SK-N-SH (cell line): Measurements from ENCODE around the gene MT1M. TPM values are rescaled to one million over a fixed set of nuclear protein-coding genes. Genes with fewer than 3 reads are reported as not detected.

Source experiments
- CTCF ChIA-PET: fragments of 300-600, 350-600 bp; formaldehyde crosslinking; extraction: SDS; loops from one replicate; lab custom pipeline; 2021; lab: Yijun Ruan, JAX
- POLR2A ChIA-PET: fragments of 350-600 bp; sonication (Branson Sonifier 250); formaldehyde crosslinking; extraction: SDS; loops from one replicate; lab custom pipeline; 2020; ENCODE audit warnings: antibody characterized with exemption, inconsistent platforms; lab: Yijun Ruan, JAX
- DNase-seq: peaks from one replicate; pipeline ENCODE4 v3.0.0; 2012
- H2AFZ ChIP-seq: fragments of 200-600 bp; sonication (generic); 2 replicates; pipeline ENCODE4 v1.8.1; 2016; ENCODE audit warnings: antibody characterized with exemption, mild to moderate bottlenecking, low read depth
- H3F3A ChIP-seq: fragments of 200-600 bp; sonication (generic); replicated peaks from 2 replicates; pipeline ENCODE3; 2016; ENCODE audit warnings: antibody characterized with exemption, mild to moderate bottlenecking; ENCODE audit not compliant: insufficient read depth
- H3K27ac ChIP-seq, 2 experiments: fragments of 200-500 bp in 1 of 2; fragments of 200-600 bp in 1 of 2; sonication (Bioruptor generic) in 1 of 2; sonication (generic), shearing (Covaris generic) in 1 of 2; 2 replicates each; pipeline versions ENCODE4 v1.5.1 to v1.6.1; 2014 to 2016; ENCODE audit warnings: low read depth in 2 of 2, inconsistent platforms in 1 of 2, low read length in 1 of 2, mild to moderate bottlenecking in 1 of 2, mixed read lengths in 1 of 2
- H3K27me3 ChIP-seq: fragments of 200-600 bp; sonication (generic), shearing (Covaris generic); 2 replicates; pipeline ENCODE4 v1.6.1; 2016; ENCODE audit warnings: mixed run types; ENCODE audit not compliant: insufficient read depth
- H3K36me3 ChIP-seq, 2 experiments: fragments of 200-500 bp in 1 of 2; fragments of 200-600 bp in 1 of 2; sonication (Bioruptor generic) in 1 of 2; sonication (generic) in 1 of 2; replicated peaks in 1 of 2; 2 replicates each; pipeline versions ENCODE3 to v1.5.1; 2014 to 2016; ENCODE audit warnings: low read length in 1 of 2, mild to moderate bottlenecking in 1 of 2; ENCODE audit not compliant: insufficient read depth in 2 of 2, control insufficient read depth in 1 of 2
- H3K4me1 ChIP-seq, 2 experiments: fragments of 200-500 bp in 1 of 2; fragments of 200-600 bp in 1 of 2; sonication (Bioruptor generic) in 1 of 2; sonication (generic), shearing (Covaris generic) in 1 of 2; 2 replicates each; pipeline versions ENCODE4 v1.5.1 to v1.6.1; 2014 to 2016; ENCODE audit warnings: low read depth in 1 of 2, low read length in 1 of 2, mixed run types in 1 of 2; ENCODE audit not compliant: insufficient read depth in 2 of 2, control insufficient read depth in 1 of 2
- H3K4me2 ChIP-seq: fragments of 200-600 bp; sonication (generic), shearing (Covaris generic); 2 replicates; pipeline ENCODE4 v1.6.1; 2017; ENCODE audit warnings: mixed run types
- H3K4me3 ChIP-seq, 2 experiments: fragments of 200-500 bp in 1 of 2; fragments of 200-600 bp in 1 of 2; sonication (Bioruptor generic) in 1 of 2; sonication (generic), shearing (Covaris generic) in 1 of 2; 2 replicates each; pipeline versions ENCODE4 v1.5.1 to v1.8.1; 2014 to 2016; ENCODE audit warnings: low read depth in 2 of 2, inconsistent platforms in 1 of 2, low read length in 1 of 2, mild to moderate bottlenecking in 1 of 2, mixed read lengths in 1 of 2, moderate library complexity in 1 of 2
- H3K79me2 ChIP-seq: fragments of 200-600 bp; sonication (generic); 2 replicates; pipeline ENCODE4 v1.8.1; 2017; ENCODE audit warnings: mild to moderate bottlenecking; ENCODE audit not compliant: insufficient read depth
- H3K9ac ChIP-seq: fragments of 200-600 bp; sonication (generic); 2 replicates; pipeline ENCODE4 v1.6.1; 2017; ENCODE audit warnings: mixed run types
- H3K9me2 ChIP-seq: fragments of 200-600 bp; sonication (generic); 2 replicates; pipeline ENCODE4 v1.6.1; 2017; ENCODE audit warnings: mixed run types
- H3K9me3 ChIP-seq: fragments of 200-600 bp; sonication (generic); 2 replicates; pipeline ENCODE4 v1.6.1; 2017; ENCODE audit warnings: mixed run types, mild to moderate bottlenecking, moderate library complexity
- H4K20me1 ChIP-seq: fragments of 200-600 bp; sonication (generic); 2 replicates; pipeline ENCODE4 v1.6.1; 2017; ENCODE audit warnings: mild to moderate bottlenecking, mixed run types; ENCODE audit not compliant: insufficient read depth
- EP300 ChIP-seq, 2 experiments: IDR thresholded peaks; 2 replicates each; pipeline versions ENCODE4 v1.4.0 to v1.6.1; 2012; ENCODE audit warnings: borderline replicate concordance in 1 of 2, low read depth in 1 of 2, low read length in 1 of 2
- EZH2phosphoT487 ChIP-seq: fragments of 200-600 bp; sonication (generic); IDR thresholded peaks from 2 replicates; pipeline ENCODE4 v1.6.1; 2017; ENCODE audit warnings: low read depth, mixed run types, mild to moderate bottlenecking, antibody characterized with exemption, moderate library complexity, borderline replicate concordance
- NFIC ChIP-seq: IDR thresholded peaks from 2 replicates; pipeline ENCODE4 v1.4.0; 2012; ENCODE audit warnings: borderline replicate concordance
- NRF1 ChIP-seq: IDR thresholded peaks from 2 replicates; pipeline ENCODE4 v1.6.1; 2012; ENCODE audit warnings: low read depth, mild to moderate bottlenecking, low read length
- RCOR1 ChIP-seq: fragments of 150-350 bp; IDR thresholded peaks from 2 replicates; pipeline ENCODE4 v1.6.1; 2017; ENCODE audit warnings: antibody characterized with exemption, low read length
- RFX5 ChIP-seq: IDR thresholded peaks from 2 replicates; pipeline ENCODE4 v1.6.1; 2012; ENCODE audit warnings: mild to moderate bottlenecking, improper control_type of control experiment, low read length
- RXRA ChIP-seq: IDR thresholded peaks from 2 replicates; pipeline ENCODE4 v1.4.0; 2012; ENCODE audit warnings: low read depth, mild to moderate bottlenecking, borderline replicate concordance
- YY1 ChIP-seq: IDR thresholded peaks from 2 replicates; pipeline ENCODE4 v1.4.0; 2012; ENCODE audit warnings: low read depth, mild to moderate bottlenecking
- WGBS: methylation state at CpG from one replicate; pipeline ENCODE4 v1.1.6; 2017; ENCODE audit warnings: low lambda C conversion rate; 5-methylcytosine and 5-hydroxymethylcytosine counted together
- polyA plus RNA-seq, 3 experiments: library from polyadenylated mRNA; depleted of rRNA; stranded (reverse); fragments of >200 nt; gene quantifications; 2 replicates each; pipeline ENCODE4 v1.2.3, GENCODE V29; 2012
- TF ChIP-seq, protein P1 (sequence below): fragments of 150-350 bp; IDR thresholded peaks from 2 replicates; pipeline ENCODE4 v1.6.1; 2017; ENCODE audit warnings: antibody characterized with exemption, low read length, low read depth, borderline replicate concordance
- TF ChIP-seq, protein P2 (sequence below): fragments of 150-350 bp; IDR thresholded peaks from 2 replicates; pipeline ENCODE4 v1.6.1; 2016; ENCODE audit warnings: mild to moderate bottlenecking, low read depth, low read length
- TF ChIP-seq, protein P3 (sequence below): IDR thresholded peaks from 2 replicates; pipeline ENCODE4 v1.4.0; 2012; ENCODE audit warnings: low read depth, borderline replicate concordance
- TF ChIP-seq, protein P4 (sequence below): IDR thresholded peaks from 2 replicates; pipeline ENCODE4 v1.4.0; 2012; ENCODE audit warnings: low read depth

Gene MT1M
- polyA plus RNA-seq, 1 of the 3 experiments (the other 2 are of a cell fraction): 1.3 TPM

DNA sequence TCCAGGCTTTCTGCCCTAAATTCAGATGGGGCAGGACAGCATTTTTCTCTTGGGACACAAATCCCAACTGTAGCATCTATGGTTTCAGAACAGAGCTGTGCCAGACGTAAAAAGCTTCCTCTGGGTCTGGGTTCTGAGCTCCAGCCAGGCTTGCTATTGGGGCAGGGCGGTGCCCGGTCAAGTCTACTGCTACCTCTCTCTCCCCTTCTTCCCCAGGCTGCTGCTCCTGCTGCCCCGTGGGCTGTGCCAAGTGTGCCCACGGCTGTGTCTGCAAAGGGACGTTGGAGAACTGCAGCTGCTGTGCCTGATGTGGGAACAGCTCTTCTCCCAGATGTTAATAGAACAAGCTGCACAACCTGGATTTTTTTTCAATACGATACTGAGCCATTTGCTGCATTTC lies 1.1 kb downstream of the MT1M start (continued):
- TF ChIP-seq, protein P1, sequence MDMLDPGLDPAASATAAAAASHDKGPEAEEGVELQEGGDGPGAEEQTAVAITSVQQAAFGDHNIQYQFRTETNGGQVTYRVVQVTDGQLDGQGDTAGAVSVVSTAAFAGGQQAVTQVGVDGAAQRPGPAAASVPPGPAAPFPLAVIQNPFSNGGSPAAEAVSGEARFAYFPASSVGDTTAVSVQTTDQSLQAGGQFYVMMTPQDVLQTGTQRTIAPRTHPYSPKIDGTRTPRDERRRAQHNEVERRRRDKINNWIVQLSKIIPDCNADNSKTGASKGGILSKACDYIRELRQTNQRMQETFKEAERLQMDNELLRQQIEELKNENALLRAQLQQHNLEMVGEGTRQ: no peak
- TF ChIP-seq NFIC: no peak
- no peak for TF ChIP-seq RCOR1
- no peak for TF ChIP-seq RXRA
- no peak for TF ChIP-seq YY1
- no peak for TF ChIP-seq RFX5
- TF ChIP-seq, protein P2, sequence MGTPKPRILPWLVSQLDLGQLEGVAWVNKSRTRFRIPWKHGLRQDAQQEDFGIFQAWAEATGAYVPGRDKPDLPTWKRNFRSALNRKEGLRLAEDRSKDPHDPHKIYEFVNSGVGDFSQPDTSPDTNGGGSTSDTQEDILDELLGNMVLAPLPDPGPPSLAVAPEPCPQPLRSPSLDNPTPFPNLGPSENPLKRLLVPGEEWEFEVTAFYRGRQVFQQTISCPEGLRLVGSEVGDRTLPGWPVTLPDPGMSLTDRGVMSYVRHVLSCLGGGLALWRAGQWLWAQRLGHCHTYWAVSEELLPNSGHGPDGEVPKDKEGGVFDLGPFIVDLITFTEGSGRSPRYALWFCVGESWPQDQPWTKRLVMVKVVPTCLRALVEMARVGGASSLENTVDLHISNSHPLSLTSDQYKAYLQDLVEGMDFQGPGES: no peak
- TF ChIP-seq EP300 (IDR thresholded peaks at IDR 0.05; ENCODE audit: borderline replicate concordance in 1 of 2, low read depth in 1 of 2, low read length in 1 of 2): no peak

DNA sequence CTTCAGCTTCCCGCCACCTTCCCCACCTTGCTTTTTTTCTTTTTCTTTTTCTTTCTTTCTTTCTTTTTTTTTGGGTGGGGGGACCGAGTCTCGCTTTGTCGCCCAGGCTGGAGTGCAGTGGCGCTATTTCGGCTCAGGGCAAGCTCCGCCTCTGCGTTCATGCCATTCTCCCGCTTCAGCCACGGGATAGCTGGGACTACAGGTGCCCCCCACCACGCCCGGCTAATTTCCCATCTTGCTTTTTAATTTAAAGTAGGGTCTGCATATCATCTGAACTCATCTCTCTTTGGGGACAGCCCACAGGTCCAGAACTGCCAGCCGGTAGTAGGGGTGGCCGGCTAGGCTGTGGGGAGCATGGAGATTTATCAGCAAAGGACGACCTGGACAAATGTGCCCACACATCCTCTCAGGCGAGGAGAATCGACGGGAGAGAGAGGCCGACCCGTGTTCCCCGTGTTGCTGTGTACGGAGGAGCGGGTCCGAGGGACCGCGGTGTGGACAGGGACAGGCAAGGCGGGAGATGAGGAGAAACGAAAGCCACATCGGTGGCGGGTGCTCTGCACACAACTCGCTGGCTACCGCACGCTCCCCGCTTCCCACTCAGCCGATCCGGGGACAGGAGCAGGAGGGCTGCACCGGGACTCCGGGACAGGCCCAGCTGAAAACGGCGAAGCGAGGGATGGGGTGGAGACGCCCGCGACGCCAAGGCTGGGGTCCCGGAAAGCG lies 2.4 kb downstream of the MT1M start:
- H3K4me2 ChIP-seq: peak overlapping the region; percentile 50
- 30% methylated on average over 36 of the region's 47 CpGs for WGBS

More for the DNA sequence above, 2.4 kb downstream of the MT1M start:
- DNase-seq: peak; percentile 53
- Histone ChIP-seq H3K27ac (no peak overlapping the region), H2AFZ (no peak overlapping the region), H3K36me3 (no peaks in the 10 kb centered on the region), H3F3A (no peaks in the 10 kb centered on the region), H3K9ac (no peak overlapping the region), H3K27me3 (peaks cover 31% of the 10 kb centered on the region; the same call in 1 of the 2 replicates), H4K20me1 (no peaks in the 10 kb centered on the region), H3K9me2 (no peaks in the 10 kb centered on the region), H3K4me1 (peaks cover 0 to 15% of the 10 kb centered on the region in 2 experiments; a peak in 1 of 4 replicates), H3K4me3 (peak overlapping the region; percentile 35 to 37; a peak in 3 of 4 replicates), H3K79me2 (no peaks in the 10 kb centered on the region), H3K9me3 (no peaks in the 10 kb centered on the region)
- CTCF ChIA-PET: interaction anchor here (0.7 to 1.1 kb wide), 2 partner anchors 48 to 68 kb away, joined by 3 read pairs; no protein-coding TSS in a partner anchor
- TF ChIP-seq NRF1 (no peak), EZH2phosphoT487 (no peak)
- TF ChIP-seq, protein P3, sequence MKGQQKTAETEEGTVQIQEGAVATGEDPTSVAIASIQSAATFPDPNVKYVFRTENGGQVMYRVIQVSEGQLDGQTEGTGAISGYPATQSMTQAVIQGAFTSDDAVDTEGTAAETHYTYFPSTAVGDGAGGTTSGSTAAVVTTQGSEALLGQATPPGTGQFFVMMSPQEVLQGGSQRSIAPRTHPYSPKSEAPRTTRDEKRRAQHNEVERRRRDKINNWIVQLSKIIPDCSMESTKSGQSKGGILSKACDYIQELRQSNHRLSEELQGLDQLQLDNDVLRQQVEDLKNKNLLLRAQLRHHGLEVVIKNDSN: no peak
- TF ChIP-seq, protein P4, sequence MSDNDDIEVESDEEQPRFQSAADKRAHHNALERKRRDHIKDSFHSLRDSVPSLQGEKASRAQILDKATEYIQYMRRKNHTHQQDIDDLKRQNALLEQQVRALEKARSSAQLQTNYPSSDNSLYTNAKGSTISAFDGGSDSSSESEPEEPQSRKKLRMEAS: no peak
- POLR2A ChIA-PET: no interaction called here
